Measurements from ENCODE around the gene GHITM. TPM values are rescaled to one million over a fixed set of nuclear protein-coding genes. Genes with fewer than 3 reads are reported as not detected.

The GHITM gene
- total and polyA plus RNA-seq, 2 of the 8 experiments (the other 6 are each of a cell fraction or from before 2014, with no cell fraction given): 86.2 to 97.0 TPM

DNA sequence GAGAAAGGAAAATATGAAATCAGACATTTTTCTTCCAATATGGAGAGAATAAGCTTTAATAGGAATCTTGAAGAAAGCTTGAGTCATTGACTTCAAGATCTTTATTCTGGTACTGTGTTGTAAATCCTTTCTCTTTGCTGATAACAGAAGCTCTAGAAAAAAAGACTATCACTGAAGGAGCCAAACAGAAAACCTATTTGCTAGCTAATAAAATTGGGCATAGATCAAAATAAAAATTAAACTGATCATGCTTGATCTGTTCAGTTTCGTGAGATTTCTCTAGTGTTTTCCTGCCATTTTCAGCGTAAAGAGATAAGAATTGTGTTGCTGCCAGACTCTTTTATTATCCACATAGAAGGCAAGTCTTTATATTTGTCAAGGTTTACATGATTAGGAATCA lies 1.5 kb upstream of the GHITM start (continued):
- TF ChIP-seq TCF12 (IDR thresholded peaks at IDR 0.05; ENCODE audit: low read depth, low read length): no peak

All from H1 (cell line).